Measurements from ENCODE around the gene MICAL3.
"Not testable (repeated sequence)": the region's sequence is repeated elsewhere in the genome, so short reads cannot be mapped to it uniquely, and the experiment has no call there.

The MICAL3 gene

DNA sequence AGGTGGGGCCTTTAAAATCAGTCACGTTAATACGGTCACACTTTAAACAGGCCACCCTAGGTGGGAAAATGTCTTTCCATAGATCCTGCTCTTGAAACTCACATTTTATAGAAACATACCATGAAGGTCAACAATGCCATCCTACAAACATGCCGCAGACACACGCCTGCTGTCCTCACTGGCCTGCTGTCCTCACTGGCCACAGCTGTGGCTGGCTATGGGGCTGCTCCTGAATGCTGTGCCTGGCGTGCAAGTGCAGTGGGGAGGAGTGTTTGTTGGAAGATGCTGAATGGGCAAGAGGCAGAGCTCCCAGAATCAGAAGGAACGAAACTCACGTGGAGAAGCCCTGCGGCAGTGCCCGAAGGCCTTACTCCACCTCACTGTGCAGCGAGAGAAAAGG lies 143.9 kb downstream of the MICAL3 start:
- no peak for DNase-seq

DNA sequence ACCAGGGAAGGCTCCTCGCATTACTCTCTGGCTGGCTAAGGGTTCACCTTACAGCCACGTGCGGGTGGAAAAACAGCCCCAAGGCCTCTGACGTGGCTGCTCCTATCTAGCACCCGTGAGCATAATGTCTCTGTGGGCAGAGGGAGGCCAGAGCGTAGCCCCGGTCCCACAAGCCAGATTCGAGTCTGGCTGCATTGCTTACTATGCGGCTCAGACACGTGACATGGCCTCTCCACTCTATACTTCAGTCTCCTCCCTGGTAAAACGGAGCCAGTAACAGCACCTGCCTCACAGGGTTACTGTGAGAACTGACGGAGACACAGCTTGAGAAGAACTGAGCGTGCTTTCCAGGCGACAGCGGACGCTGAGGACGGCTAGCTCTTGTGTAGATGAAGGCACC lies 144.3 kb downstream of the MICAL3 start:
- no peak for DNase-seq

DNA sequence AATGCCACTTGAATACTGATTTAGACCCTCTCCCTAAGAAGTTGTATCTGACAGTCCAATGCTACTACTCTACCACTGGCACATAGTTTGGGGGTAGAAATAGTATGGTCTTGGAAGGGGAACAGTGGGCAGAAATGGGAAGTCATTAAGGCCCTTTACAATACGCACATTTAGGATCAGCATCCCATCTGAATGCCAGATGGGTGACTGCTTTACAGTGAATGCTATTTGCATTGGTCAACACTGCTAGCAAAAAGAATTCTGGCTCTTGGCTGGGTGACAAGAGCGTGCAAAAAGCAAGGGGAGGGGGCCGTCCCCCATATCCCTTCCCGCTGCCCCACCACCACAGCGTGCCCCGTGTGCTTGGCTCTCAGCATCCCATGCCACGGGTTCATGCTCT lies 145.4 kb downstream of the MICAL3 start:
- DNase-seq = no peak

DNA sequence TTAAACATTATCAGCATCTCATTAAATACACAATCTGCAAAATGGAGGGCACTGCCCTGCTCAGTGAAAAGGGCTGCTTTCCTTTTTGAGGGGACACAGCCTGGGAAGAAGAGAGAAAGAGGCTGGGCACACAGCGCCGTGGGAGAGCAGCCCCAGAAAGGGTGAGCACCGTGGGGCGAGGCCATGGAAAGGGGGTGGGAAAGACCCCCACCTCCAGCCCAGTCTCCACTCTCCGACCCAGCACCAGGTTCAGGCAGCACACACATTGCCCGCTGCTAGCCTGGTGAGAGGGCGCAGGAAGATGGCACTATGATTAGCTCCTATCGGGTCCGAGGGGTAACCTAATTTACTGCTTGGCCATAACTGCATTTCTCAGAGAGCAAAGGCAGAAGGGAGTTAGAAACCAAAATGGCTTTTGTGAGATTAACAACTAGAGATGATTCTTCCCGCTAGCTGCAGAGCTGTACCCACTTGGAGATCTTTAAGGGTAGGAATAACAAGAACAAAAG lies 146.1 kb downstream of the MICAL3 start:
- no peak for DNase-seq

DNA sequence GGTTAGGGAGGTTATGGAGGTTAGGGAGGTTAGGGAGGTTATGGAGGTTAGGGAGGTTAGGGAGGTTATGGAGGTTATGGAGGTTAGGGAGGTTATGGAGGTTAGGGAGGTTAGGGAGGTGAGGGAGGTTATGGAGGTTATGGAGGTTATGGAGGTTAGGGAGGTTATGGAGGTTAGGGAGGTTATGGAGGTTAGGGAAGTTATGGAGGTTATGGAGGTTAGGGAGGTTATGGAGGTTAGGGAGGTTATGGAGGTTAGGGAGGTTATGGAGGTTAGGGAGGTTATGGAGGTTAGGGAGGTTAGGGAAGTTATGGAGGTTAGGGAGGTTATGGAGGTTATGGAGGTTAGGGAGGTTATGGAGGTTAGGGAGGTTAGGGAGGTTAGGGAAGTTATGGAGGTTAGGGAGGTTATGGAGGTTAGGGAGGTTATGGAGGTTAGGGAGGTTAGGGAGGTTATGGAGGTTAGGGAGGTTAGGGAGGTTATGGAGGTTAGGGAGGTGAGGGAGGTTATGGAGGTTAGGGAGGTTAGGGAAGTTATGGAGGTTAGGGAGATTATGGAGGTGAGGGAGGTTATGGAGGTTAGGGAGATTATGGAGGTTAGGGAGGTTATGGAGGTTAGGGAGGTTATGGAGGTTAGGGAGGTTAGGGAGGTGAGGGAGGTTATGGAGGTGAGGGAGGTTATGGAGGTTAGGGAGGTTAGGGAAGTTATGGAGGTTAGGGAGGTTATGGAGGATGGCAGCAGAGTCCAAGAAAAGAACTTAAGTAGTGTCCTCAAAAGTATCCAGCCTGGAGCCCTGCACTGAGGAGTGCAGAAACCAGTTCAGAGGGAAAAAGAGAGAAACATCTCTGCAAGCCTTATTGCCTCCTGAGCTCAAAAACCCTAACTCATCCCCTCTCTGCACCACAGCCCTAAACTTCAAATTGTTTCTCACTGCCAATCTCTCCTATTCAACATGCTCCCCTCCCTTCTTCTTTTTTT lies 147.2 kb downstream of the MICAL3 start:
- not testable (repeated sequence) for DNase-seq

DNA sequence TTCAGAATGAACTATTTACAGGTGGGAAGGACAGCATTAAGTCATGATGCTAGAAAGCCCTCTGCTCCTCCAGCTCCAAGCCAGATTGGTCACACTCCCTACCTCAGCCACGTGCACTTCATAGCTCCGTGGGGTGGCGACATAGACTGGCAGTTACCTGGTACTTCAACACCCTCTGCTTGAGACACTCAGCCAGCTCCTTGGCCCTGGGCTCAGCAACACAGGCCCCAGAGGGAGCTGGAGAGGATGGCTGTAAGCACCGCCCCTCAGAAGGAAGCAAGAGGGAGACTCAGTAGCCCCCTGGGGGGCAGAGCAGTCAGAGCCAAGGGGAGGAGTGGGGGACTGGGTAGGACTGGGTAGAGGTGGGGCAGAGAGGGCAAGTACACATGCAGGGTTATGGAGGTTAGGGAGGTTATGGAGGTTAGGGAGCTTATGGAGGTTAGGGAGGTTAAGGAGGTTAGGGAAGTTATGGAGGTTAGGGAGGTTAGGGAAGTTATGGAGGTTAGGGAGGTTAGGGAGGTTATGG lies 148.0 kb downstream of the MICAL3 start:
- no peak for DNase-seq

DNA sequence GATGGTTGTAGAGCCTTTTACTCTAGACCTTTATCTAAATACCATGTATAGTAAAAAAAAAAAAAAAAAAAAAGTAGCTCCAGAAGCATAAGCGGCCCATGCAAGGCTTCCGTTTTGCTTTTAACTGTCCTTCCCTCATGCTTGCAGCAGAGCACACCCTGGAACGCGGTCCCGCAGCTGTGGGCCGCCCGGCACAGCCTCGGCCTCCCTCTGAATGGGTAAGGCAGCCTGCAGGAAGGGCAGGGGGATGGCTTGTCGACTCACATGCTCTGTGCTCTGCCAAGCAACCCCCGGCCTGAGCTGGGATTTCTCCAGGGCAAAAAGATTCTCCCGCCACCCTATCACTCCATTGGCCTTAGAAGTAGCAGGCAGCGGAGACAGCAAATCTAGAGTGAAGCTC lies 148.7 kb downstream of the MICAL3 start:
- no peak for DNase-seq

DNA sequence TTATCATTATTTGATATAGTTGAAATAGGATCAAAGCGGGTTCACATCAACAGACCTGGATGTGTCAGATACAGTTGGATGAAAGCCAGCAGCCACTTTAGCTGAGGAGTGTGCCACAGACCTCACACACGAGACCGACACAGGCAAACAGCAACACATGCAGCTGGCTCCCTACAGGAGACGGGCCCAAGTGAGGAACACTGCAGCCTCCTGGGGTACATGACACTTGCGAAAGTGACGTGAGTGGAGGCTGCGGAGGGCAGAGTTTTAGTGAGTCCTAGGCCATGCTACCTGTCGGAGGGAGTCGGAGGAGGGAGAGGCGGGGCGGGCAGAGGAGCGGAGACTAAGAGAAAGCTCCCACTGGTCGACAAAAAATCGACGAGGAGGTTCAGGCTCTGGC lies 149.2 kb downstream of the MICAL3 start:
- no peak for DNase-seq

DNA sequence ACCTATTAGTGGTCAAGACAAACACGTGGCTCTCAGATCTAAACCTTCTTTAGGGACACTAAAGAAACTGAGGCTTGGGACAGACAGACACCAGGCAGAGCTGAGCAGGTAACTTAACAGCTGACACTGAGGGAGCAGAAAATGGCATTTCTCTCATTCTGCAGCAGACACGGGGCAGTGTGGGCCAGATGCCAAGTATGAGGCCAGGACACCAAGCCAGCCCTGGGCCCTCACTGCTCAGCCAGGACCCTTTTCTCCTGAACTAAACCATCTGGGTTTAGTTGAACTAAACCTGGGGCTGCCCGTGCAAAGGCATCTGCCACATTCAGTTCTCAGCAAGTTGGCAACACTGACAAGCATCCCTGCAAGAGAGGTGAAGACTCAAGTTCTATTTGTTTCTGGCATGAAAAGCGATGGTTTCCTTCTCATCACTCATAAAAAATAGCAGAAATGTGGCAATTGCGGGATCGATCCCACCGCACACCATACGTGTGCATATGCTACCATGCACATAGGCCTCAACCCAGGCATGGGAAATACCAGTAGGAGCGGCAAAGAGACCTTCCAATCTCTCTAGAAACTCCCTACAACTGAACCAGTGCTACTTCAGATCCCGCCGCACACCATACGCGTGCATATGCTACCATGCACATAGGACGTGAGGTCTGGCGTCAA lies 150.0 kb downstream of the MICAL3 start:
- DNase-seq = no peak

DNA sequence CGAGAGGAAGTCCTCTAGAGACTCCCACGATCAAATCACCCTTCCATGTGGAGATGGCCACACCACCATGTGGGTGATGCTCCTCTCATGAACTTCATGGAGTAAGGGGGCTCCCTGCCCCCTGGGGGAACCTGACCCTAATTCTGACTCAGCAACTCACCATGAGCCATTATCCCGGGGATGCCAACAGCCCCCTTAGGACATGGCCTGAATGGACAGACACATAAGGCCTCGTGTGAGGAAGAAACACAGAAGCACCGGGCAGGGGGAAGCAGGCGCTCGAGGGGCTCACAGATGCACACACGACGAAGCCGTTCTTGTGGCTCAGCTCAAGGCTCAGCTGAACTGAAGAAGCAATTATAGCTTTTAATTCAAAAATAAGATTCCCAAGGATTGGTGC lies 150.6 kb downstream of the MICAL3 start:
- DNase-seq = no peak

DNA sequence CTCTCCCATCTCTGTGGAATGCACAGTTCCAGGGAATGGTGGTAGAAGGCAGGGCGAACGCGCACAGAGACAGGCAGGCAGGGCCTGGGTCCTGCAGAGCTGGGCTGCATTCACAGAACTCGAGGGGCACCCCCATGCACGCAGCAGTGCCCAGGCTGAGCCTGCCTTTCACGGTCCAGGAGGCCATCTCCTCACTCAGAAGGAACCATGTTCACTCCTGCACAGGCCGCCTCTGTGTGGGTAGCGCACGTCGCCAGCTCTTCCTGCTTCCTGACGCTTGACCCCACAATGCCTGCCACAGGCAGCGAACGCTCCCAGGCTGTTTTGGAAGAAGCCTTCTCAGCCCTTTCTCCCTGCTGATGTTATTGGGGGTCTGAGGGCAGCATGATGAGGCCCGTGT lies 151.2 kb downstream of the MICAL3 start:
- DNase-seq = no peak

DNA sequence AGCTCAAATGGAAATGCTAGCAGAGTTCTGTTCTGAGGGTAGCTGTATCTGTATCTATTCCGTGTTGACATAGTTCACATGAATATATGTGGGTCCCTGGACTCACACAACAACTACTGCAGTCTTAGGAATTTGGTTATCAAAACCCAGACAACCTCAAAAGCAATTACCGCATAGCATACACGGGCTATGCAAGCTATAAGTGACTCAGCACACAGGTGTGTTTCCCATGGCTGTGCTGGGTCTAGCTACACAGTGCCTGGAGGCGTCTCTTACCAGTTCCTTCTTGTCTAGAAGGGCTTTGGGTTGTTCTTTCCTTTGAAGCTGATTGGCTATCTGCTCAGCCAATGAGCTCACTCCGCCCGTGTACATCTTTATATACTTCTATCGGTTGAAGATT lies 151.9 kb downstream of the MICAL3 start:
- no peak for DNase-seq

DNA sequence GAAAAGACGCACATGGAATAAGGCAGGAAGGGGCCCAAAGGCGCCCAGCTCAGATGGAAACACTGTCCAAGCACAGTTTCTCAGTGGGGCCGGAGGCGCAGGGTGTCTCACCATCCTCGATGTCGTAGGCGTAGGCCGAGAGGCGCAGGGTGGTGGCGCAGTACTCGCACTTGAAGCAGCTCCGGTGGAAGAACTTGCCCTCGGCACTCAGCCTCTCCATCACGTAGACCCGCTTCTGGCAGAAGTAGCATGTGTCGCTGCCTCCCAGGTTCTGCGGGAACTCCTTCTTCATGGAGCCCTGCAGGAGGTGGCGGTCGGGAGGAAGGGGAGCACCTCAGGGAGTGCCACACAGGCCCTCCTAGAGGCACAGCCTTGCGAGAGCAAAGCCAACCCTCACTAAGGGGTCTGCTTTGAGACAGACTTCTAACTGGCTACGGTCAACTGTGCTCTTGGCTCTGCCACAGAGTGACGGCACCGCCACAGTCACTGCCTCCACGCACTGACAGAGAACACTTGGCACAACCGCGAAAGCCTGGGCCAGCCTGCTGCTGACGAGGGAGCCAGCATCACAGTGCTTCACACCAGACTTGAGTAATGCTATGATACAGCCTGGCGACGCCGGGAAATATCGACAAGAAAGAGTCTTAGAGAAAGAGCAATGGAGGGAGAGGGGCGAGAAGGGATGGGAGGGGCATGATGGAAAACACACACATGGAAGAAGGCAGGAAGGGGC lies 152.5 kb downstream of the MICAL3 start:
- DNase-seq = no peak

DNA sequence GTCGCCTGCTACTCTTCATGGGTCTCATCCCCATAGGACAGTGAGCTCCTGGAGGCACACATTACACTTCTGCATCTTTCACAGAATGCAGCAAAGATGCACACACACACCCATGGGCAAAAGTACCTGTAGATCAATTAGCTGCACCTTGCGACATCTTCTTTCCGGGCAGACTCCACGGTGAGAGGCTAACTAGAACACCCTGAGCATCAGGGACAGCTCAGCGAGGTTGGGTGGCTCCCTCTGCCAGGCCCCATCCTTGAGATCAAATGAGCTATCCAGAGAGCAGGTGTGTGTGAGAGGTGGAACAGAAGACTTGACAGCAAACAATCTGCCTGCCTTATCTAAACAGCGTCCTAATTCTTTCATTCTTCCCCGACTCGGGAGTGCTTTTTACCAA lies 154.0 kb downstream of the MICAL3 start:
- DNase-seq = no peak

DNA sequence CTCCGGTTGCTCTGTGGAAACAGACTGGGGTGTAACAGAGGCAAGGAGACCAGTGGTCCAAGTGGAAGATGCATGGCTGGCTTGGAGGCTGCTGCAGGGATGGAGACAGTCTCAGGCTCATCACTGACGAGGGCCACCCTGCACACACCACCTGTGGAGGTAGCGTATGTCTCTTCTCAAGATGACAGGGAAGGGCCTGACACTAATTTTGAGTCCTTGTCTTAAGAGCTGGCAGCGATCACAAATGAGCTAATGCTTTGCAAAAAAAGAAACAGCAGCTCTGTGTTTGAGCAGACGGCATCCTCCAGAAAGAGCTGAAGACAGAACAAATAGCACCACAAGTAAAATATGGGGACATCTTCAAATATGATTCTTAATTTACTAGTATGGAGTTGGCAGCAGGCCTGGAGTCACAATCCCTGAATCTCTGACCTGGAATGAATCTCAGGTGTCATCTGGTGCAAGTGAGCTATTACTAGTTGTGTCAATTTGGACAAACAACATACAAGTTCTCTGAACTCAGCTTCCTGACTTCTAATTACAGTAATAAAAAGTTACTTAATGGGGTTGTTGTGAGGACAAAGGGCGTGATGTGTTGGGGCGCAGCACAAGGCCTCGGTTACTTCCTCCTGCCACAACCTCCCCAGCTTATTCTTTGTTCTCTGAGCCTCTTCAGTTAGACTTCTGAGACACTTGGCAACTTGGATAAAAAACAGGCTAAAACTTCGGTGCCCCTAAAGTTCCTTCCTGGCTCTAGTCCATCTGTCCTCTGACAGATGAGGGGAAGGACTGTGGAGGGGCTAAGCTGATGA lies 154.9 kb downstream of the MICAL3 start:
- no peak for DNase-seq

DNA sequence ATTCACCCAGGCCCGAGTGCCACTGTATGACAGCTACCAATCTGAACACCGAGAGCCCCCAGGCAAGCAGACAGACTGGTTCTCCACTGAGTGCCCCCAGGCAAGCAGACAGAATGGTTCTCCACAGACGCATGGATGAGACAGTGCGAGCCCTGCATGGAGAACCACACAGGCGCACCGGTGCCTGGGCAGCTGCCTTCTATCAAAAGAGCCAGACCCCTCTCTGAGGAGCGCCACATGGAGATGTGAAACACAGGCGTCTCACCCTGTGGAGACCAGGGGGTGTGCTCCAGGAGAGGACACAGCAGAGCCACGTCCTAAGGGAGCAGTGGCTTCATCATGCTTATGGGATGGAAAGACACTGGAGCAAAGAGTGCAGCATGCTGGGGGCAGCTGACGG lies 155.6 kb downstream of the MICAL3 start:
- no peak for DNase-seq

DNA sequence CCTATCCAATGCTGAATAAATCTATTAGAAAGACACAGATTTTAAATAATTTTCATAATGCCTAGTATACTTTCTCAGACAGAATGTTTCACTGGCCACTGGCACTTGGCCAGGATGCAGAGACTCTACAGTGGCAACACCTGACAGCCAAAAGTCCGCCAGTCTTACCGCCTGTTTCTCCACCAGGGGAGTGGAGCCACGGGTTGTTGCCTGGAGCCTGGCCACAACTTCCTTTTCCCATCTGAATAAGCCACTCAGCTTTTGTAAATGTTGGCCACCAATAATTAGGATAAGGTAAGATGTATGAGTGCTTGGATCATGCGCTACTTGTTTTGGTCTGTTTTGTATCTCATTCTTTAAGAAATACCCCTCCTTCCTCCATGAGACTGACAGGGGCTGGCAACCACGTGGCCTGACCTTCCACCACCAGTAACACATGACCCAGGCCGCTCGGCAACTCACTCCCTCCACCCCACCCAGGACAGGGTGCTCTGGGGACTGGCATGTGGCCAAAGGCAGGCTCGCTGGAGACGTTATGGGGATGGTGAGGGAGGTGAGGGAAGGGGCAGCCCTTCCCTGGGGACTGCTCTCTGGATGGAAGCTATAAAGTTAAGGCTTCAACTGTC lies 157.1 kb downstream of the MICAL3 start:
- no peak for DNase-seq

DNA sequence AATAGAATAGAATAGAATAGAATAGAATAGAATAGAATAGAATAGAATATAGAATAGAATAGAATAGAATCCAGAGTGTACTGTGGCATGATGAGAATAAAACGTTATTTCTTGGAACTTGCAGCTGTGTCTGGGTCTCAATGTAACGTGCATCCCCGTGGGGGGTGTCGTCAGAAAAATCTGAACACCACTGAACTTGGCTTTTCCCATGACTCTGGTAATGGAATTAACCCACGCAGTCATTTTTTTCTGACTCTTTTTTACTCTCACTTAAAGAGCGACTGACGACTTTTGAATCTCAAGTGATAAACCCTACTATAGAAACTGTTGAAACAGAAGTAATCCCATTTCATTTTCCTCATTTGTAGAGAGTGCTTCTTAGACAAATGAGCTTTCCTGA lies 157.7 kb downstream of the MICAL3 start:
- DNase-seq = no peak

DNA sequence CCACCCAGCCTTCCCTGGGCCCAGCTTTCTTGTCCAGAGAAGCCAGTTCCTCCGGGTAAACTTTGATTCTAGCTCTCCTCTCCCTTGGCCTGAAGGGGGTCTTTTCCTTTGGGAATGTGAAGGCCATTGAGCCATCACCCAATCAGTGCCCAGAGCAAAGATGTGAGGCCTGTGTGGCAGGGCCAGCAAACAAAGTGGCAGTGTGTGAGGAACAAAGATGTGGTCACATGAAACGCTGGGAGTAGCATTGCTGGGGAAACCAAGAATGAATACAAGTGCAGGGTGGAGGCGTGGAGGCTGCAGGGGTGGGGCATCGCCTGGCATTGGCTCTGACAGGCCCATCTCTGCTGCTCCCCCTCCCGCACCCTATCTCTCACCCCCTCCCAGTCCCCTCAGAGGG lies 158.2 kb downstream of the MICAL3 start:
- no peak for DNase-seq

DNA sequence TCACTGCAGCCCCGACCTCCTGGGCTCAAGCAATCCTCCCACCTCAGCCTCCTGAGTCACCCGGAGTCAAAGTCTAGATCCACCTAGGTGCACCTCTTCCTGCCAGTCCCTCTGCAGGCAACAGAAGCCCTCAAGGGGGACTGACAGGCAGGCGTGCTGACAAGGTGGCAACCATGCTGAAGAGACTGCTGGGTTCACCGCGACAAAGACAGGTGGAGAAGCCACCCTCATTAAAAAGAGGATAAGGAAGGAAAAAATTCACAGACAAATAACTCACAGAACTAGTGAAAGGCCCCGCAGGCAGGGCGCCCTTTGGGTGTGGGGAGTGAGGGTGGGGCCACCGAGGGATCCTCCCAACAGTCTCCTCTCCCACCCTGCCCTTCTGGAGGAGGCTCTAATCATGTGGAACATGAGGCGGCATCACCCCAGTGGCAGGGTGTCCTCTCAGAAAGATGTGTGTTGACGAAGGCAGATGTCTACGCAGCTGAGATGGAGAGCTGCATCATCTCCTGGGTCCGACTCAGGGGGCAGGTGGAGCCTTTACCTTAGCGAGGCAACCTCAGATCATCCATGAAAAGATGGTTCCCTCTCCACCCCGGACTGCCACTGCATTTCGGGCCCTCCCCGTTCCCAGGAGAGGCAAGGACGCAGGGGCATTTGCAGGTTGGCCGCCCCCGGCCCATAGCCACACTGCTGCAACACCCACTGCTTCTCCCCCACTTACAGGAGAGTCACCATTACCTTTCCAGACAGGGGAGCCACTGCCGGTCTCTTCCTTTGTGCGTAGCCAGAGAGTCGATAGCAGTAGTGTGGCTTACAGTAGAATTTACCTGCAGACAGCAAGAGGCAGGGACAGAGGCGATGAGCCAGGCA lies 158.9 kb downstream of the MICAL3 start:
- no peak for DNase-seq
